Measurements from ENCODE around the gene ZNF154.

ZNF154 gene

GRCh38 chr19:57687363-57688010 lies 21.5 kb downstream of the ZNF154 start:
- H3K4me3 ChIP-seq (ENCODE audit: low read length), result no peak overlapping the region
- DNase-seq (ENCODE audit: low read depth, low spot score), result no peak

- no peak for DNase-seq (ENCODE audit: low read depth, low spot score)
- H3K4me3 ChIP-seq (ENCODE audit: low read length), result no peak overlapping the region
Observed at GRCh38 chr19:57686727-57687126, 22.3 kb downstream of the ZNF154 start.

GRCh38 chr19:57682226-57682766 lies 26.7 kb downstream of the ZNF154 start:
- DNase-seq (ENCODE audit: low read depth, low spot score), result peak; percentile 6
- H3K4me3 ChIP-seq (ENCODE audit: low read length), result peak overlapping the region; percentile 68

GRCh38 chr19:57675881-57676280 lies 33.1 kb downstream of the ZNF154 start:
- DNase-seq (ENCODE audit: low read depth, low spot score), result no peak
- H3K4me3 ChIP-seq (ENCODE audit: low read length), result no peak overlapping the region

GRCh38 chr19:57672466-57672865 lies 36.5 kb downstream of the ZNF154 start:
- no peak overlapping the region for H3K4me3 ChIP-seq (ENCODE audit: low read length)
- no peak for DNase-seq (ENCODE audit: low read depth, low spot score)

GRCh38 chr19:57671124-57671895 lies 37.7 kb downstream of the ZNF154 start:
- no peak for DNase-seq (ENCODE audit: low read depth, low spot score)
- no peak overlapping the region for H3K4me3 ChIP-seq (ENCODE audit: low read length)

GRCh38 chr19:57668635-57669034 lies 40.4 kb downstream of the ZNF154 start, which contains the start of gene ZSCAN4:
ZSCAN4 (plus strand) TSS chr19:57668935; CDS start chr19:57676146, 7,211 bp downstream.
- H3K4me3 ChIP-seq (ENCODE audit: low read length), result no peak within 1 kb of the TSS
- DNase-seq (ENCODE audit: low read depth, low spot score), result no peak

GRCh38 chr19:57667228-57667627 lies 41.8 kb downstream of the ZNF154 start:
- no peak for DNase-seq (ENCODE audit: low read depth, low spot score)
- H3K4me3 ChIP-seq (ENCODE audit: low read length), result no peak overlapping the region

- H3K4me3 ChIP-seq (ENCODE audit: low read length), result no peak overlapping the region
- no peak for DNase-seq (ENCODE audit: low read depth, low spot score)
Observed at GRCh38 chr19:57665261-57665806, 43.7 kb downstream of the ZNF154 start.

- no peak overlapping the region for H3K4me3 ChIP-seq (ENCODE audit: low read length)
- DNase-seq (ENCODE audit: low read depth, low spot score), result no peak
Observed at GRCh38 chr19:57664269-57665127, 44.5 kb downstream of the ZNF154 start.

- no peak overlapping the region for H3K4me3 ChIP-seq (ENCODE audit: low read length)
- DNase-seq (ENCODE audit: low read depth, low spot score), result no peak
Observed at GRCh38 chr19:57656346-57656745, 52.7 kb downstream of the ZNF154 start.

- DNase-seq (ENCODE audit: low read depth, low spot score), result no peak
- H3K4me3 ChIP-seq (ENCODE audit: low read length), result no peak overlapping the region
Observed at GRCh38 chr19:57655443-57655842, 53.6 kb downstream of the ZNF154 start.

GRCh38 chr19:57653689-57654088 lies 55.3 kb downstream of the ZNF154 start:
- no peak overlapping the region for H3K4me3 ChIP-seq (ENCODE audit: low read length)
- DNase-seq (ENCODE audit: low read depth, low spot score), result no peak

GRCh38 chr19:57651654-57651996 lies 57.4 kb downstream of the ZNF154 start:
- no peak for DNase-seq (ENCODE audit: low read depth, low spot score)
- H3K4me3 ChIP-seq (ENCODE audit: low read length), result no peak overlapping the region

GRCh38 chr19:57648331-57649003 lies 60.5 kb downstream of the ZNF154 start:
- peak; percentile 16 for DNase-seq (ENCODE audit: low read depth, low spot score)
- no peak overlapping the region for H3K4me3 ChIP-seq (ENCODE audit: low read length)
